Muscle layer of duodenum (tissue), 2 donors: ENCODE data around the gene MKLN1.
"Not testable (repeated sequence)": the region's sequence is repeated elsewhere in the genome, so short reads cannot be mapped to it uniquely, and the experiment has no call there.

Source experiments
- H3K27ac ChIP-seq: one replicate; pipeline ENCODE4 v1.7.0; 2013; ENCODE audit warnings: mild to moderate bottlenecking, low read length
- H3K27me3 ChIP-seq: one replicate; pipeline ENCODE4 v1.7.0; 2013; ENCODE audit warnings: low read depth, mild to moderate bottlenecking, control low read depth, low read length
- H3K36me3 ChIP-seq, 2 donors: one replicate each; pipeline ENCODE4 v1.7.0; 2013; ENCODE audit warnings: low read length in 2 of 2, control low read depth in 1 of 2, mild to moderate bottlenecking in 1 of 2; ENCODE audit not compliant: insufficient read depth in 2 of 2, control insufficient read depth in 1 of 2
- H3K4me1 ChIP-seq, 2 donors: one replicate each; pipeline ENCODE4 v1.7.0; 2013; ENCODE audit warnings: low read length in 2 of 2, mild to moderate bottlenecking in 2 of 2, control low read depth in 1 of 2, moderate library complexity in 1 of 2; ENCODE audit not compliant: insufficient read depth in 2 of 2, control insufficient read depth in 1 of 2
- H3K4me3 ChIP-seq, 2 donors: one replicate each; pipeline ENCODE4 v1.7.0; 2013; ENCODE audit warnings: low read length in 2 of 2, low read depth in 1 of 2, mild to moderate bottlenecking in 1 of 2
- H3K9me3 ChIP-seq, 2 donors: one replicate each; pipeline ENCODE4 v1.7.0; 2013; ENCODE audit warnings: low read length in 2 of 2, control low read depth in 1 of 2, mild to moderate bottlenecking in 1 of 2; ENCODE audit not compliant: control insufficient read depth in 1 of 2
- donor health status: healthy.

Gene MKLN1

GRCh38 chr7:131513245-131514061 lies 185.8 kb downstream of the MKLN1 start:
- Histone ChIP-seq H3K9me3 (no peaks in the 10 kb centered on the region), H3K4me1 (peaks cover 0 to 9% of the 10 kb centered on the region in 2 donors), H3K36me3 (no peaks in the 10 kb centered on the region), H3K27ac (no peak overlapping the region), H3K4me3 (no peak overlapping the region), H3K27me3 (no peaks in the 10 kb centered on the region)

DNA sequence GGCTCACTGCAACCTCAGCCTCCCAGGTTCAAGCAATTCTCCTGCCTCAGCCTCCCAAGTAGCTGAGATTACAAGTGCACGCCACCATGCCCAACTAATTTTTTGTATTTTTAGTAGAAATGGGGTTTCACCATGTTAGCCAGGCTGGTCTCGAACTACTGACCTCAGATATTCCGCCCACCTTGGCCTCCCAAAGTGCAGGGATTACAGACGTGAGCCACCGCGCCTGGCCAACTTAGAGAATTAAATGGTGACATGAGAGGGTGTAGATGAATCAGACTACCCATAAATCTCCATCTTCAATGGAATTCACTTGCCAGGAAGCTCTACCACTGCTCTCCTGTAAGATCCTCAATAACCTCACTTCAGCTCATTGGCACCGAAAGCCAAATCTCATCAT lies 187.8 kb downstream of the MKLN1 start:
- H3K4me3 ChIP-seq, result not testable (repeated sequence)

DNA sequence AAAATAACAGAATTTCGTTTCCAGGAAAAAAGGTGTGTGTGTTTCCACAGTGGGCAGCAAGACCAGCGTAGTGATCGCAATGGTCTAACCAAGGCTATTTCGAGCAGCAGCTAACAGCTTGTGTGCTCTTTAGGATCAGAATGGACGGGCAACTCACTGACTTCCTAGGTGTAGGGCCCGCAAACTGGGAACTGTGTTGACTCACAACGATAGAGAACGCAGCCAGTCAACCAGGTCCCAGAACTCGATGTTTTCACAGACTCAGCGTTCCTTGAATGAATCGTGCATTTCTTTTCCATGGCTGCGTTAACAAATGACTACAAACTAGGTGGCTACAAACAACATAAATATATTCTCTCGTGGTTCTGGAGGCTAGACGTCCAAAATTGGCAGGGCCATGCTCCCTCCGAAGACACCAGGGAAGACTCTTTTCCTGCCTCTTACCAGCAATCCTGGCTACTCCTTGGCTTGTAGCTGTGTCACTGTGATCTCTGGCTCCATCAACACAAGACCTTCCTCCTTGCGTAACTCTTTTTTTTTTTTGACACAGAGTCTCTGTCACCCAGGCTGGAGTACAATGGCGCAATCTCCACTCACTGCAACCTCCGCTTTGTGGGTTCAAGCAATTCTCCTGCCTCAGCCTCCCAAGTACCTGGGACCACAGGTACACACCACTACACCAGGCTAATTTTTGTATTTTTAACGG lies 189.7 kb downstream of the MKLN1 start:
- peaks cover 0 to 15% of the 10 kb centered on the region in 2 donors for H3K4me1 ChIP-seq
- H3K27me3 ChIP-seq, result no peaks in the 10 kb centered on the region
- H3K4me3 ChIP-seq, result no peak overlapping the region
- H3K9me3 ChIP-seq, result no peaks in the 10 kb centered on the region
- no peak overlapping the region for H3K27ac ChIP-seq
- H3K36me3 ChIP-seq, result no peaks in the 10 kb centered on the region

More for the DNA sequence above, 187.8 kb downstream of the MKLN1 start:
- H3K27ac ChIP-seq, H3K4me1 ChIP-seq, H3K27me3 ChIP-seq, H3K36me3 ChIP-seq, H3K9me3 ChIP-seq: not testable (repeated sequence)

- Histone ChIP-seq H3K4me1 (peaks cover 0 to 13% of the 10 kb centered on the region in 2 donors), H3K27me3 (no peaks in the 10 kb centered on the region), H3K36me3 (no peaks in the 10 kb centered on the region), H3K27ac (no peak overlapping the region), H3K9me3 (no peaks in the 10 kb centered on the region), H3K4me3 (no peak overlapping the region)
Measured at GRCh38 chr7:131518626-131519025, 190.9 kb downstream of the MKLN1 start.

DNA sequence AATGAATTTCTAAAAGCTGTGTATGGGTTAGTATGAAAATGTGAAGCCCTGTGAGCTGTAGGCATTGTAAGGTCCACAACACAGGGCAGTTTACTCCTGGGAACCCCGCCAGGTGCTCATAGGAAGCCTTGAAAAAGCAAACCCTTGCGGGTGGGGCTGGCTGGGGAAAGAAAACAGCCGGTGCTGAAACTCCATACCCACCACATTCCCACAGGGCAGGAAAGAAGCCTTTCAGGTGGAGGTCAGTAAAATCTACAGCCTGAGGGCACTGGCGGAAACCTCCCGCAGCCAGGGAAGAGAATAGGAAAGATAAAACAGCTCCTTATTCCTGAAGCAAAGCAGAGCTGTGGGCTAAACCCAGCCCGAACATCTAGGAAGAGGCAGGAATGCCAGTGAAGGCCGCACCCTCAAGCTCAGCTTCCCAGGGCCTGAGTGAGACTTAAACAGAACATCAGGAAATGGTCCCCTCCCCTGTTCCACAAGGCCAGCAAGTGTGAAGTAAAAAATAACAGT lies 194.0 kb downstream of the MKLN1 start:
- Histone ChIP-seq H3K4me3 (no peak overlapping the region), H3K27me3 (no peaks in the 10 kb centered on the region), H3K36me3 (no peaks in the 10 kb centered on the region), H3K4me1 (peaks cover 0 to 13% of the 10 kb centered on the region in 2 donors), H3K9me3 (no peaks in the 10 kb centered on the region), H3K27ac (peak overlapping the region; percentile 7)

DNA sequence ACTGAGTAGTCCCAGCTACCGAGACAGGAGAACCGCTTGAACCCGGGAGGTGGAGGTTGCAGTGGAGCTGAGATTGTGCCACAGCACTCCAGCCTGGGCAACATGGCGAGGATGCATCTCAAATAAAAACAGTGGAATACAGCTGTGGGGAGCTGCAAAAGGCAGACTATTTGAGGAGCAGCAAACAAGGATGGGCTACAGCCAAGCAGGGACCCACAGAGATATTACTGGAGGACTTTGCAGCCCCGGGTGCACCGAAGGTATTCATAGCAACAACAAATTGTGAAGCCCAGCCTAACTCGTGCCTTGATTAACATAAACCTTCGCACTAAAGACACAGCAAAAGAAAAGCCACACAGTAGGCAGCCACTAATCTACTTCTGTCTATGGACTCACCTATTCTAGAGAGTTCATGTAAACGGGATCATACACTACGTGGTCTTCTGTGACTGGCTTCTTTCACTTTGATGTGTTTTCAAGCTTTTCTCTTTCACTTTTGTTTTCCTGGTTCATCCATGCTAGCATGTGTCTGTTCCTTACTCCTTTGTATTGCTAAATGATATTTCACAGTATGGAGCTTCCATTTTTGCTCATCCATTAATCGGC lies 194.8 kb downstream of the MKLN1 start:
- H3K4me3 ChIP-seq, result peak overlapping the region; percentile 4 to 30
- H3K36me3 ChIP-seq, result no peaks in the 10 kb centered on the region
- peaks cover 0 to 13% of the 10 kb centered on the region in 2 donors for H3K4me1 ChIP-seq
- no peaks in the 10 kb centered on the region for H3K9me3 ChIP-seq
- no peaks in the 10 kb centered on the region for H3K27me3 ChIP-seq
- H3K27ac ChIP-seq, result no peak overlapping the region

DNA sequence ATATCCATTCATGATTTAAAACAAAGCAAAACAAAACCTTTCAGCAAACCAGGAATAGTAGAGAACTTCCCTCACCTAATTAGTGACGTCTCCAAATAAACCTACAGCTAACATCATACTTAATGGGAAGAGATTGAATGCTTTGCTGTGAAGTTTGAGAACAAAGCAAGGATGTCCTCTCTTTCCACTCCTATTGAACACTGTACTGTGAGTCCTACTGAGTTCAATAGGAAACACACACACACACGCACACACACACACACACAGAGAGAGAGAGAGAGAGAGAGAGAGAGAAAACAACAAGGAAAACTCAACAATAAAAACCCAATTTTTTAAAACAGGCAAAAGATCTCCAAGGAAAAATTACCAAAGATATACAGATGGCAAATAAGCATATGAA lies 196.4 kb downstream of the MKLN1 start:
- no peaks in the 10 kb centered on the region for H3K36me3 ChIP-seq
- no peak overlapping the region for H3K27ac ChIP-seq
- no peaks in the 10 kb centered on the region for H3K27me3 ChIP-seq
- no peaks in the 10 kb centered on the region for H3K9me3 ChIP-seq
- peaks cover 0 to 13% of the 10 kb centered on the region in 2 donors for H3K4me1 ChIP-seq
- H3K4me3 ChIP-seq, result no peak overlapping the region

- peaks cover 0 to 13% of the 10 kb centered on the region in 2 donors for H3K4me1 ChIP-seq
- no peaks in the 10 kb centered on the region for H3K36me3 ChIP-seq
- no peaks in the 10 kb centered on the region for H3K9me3 ChIP-seq
- H3K4me3 ChIP-seq, result no peak overlapping the region
- no peak overlapping the region for H3K27ac ChIP-seq
- no peaks in the 10 kb centered on the region for H3K27me3 ChIP-seq
Measured at GRCh38 chr7:131524703-131525102, 197.0 kb downstream of the MKLN1 start.

GRCh38 chr7:131525820-131526219 lies 198.1 kb downstream of the MKLN1 start:
- Histone ChIP-seq H3K27ac (no peak overlapping the region), H3K4me3 (no peak overlapping the region), H3K36me3 (no peaks in the 10 kb centered on the region), H3K4me1 (peaks cover 0 to 13% of the 10 kb centered on the region in 2 donors), H3K27me3 (no peaks in the 10 kb centered on the region), H3K9me3 (no peaks in the 10 kb centered on the region)

DNA sequence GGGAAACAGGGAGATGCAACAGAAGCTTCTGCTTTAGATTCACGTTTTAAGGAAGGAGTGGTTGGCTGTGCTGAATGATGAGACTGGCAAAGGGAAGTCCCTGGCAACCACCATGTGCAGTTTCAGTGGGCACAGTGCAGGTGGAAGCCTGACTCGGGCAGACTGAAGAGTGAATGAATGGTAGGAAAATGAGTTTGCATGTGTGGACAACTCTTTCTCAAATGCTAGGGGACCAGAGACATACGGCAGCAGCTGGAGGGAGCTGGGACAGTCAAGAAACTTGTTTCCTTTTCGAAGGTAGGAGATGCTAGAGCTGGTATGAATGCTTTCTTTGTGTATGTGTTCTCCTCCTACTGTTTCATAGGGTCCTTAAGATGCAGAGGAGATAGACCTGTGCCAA lies 199.8 kb downstream of the MKLN1 start:
- Histone ChIP-seq H3K4me1 (peaks cover 0 to under 1% of the 10 kb centered on the region in 2 donors), H3K27me3 (no peaks in the 10 kb centered on the region), H3K4me3 (no peak overlapping the region), H3K36me3 (no peaks in the 10 kb centered on the region), H3K27ac (no peak overlapping the region), H3K9me3 (no peaks in the 10 kb centered on the region)

DNA sequence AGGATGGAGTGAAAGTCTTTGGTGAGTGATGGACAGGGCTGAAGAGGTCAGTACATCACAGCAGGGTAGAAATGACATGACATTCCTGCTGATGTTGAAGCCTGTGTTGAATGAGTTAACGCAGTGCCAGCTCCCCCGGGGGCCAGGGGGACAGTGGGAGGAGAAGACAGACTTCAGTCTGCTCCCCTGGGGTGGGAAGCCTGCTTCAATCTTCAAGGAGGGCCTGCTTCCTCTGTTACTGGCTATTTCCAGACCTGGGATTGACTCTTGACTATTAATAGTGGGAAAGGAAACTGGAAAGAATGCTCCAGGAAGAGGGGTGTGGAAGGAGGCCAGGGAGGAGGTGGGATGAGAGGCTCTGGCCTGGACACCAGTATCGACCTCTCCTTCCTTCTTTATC lies 201.5 kb downstream of the MKLN1 start:
- Histone ChIP-seq H3K4me1 (no peaks in the 10 kb centered on the region), H3K36me3 (no peaks in the 10 kb centered on the region), H3K27ac (no peak overlapping the region), H3K9me3 (no peaks in the 10 kb centered on the region), H3K4me3 (no peak overlapping the region), H3K27me3 (no peaks in the 10 kb centered on the region)
